HG02938 (cell line): ENCODE data around the gene C19orf85.
"Not testable (repeated sequence)": the region's sequence is repeated elsewhere in the genome, so short reads cannot be mapped to it uniquely, and the experiment has no call there.

Experiments used
- ATAC-seq: cut with Tn5 transposase; IDR thresholded peaks from one replicate; pipeline ENCODE4 v1.9.1; 2021; ENCODE audit warnings: mild to moderate bottlenecking, moderate library complexity; ENCODE audit not compliant: unreplicated experiment

Gene C19orf85

GRCh38 chr19:55459950-55460657 is 4.4 kb downstream of the C19orf85 start:
- no peak for ATAC-seq

DNA sequence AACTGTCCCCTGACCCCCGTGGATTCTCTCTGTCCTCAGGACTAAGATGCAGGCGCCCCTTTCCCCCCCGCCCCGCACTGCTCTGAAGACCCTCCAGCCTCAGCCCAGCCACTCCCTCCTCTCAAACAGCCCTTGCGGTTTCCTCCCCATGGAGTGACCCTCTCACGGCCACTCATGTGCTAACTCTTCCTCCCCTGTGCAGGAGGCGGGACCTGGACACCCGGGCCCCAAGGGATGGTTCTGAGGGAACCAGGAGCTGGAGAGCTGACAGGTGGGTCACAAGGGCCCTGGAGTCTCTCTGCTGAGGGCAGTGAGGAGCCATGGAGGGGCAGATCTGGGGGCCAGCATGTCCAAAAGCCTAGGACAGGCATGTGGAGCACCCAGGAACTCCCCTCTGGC is 5.0 kb downstream of the C19orf85 start:
- no peak for ATAC-seq

DNA sequence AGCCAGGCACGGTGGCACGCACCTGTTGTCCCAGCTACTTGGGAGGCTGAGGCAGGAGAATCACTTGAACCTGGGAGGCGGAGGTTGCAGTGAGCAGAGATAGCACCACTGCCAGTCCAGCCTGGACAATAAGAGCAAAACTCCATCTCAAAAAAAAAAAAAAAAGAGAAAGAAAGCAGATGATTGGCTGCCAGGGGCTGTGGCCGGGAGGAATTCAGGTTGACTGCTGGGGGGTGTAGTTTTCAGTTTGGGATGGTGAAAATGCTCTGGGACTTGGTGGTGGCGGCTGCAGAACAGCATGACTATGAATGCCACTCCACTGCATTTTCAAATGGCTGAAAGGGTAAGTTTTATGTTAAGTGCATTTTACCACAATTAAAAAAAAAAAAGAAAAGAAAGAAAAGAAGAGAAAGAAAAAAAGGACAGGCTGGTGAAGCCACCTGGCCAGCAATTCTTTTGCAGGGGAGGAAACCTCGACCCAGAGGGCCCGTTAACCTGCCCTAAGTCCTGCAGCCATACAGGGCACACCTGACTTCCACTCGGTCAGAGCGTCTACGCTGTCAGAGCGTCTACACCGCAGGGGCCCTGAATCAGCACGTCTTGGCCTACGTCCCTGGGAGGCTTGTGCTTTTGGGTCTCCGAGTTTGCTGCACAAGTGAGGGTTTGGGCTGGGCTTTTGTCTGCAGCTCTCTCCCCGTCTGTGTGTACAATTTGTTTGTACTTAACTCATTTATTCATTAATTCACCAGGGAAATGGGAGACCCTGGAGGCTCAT is 6.7 kb downstream of the C19orf85 start:
- ATAC-seq, result no peak

GRCh38 chr19:55456347-55456746 is 8.2 kb downstream of the C19orf85 start:
- no peak for ATAC-seq

DNA sequence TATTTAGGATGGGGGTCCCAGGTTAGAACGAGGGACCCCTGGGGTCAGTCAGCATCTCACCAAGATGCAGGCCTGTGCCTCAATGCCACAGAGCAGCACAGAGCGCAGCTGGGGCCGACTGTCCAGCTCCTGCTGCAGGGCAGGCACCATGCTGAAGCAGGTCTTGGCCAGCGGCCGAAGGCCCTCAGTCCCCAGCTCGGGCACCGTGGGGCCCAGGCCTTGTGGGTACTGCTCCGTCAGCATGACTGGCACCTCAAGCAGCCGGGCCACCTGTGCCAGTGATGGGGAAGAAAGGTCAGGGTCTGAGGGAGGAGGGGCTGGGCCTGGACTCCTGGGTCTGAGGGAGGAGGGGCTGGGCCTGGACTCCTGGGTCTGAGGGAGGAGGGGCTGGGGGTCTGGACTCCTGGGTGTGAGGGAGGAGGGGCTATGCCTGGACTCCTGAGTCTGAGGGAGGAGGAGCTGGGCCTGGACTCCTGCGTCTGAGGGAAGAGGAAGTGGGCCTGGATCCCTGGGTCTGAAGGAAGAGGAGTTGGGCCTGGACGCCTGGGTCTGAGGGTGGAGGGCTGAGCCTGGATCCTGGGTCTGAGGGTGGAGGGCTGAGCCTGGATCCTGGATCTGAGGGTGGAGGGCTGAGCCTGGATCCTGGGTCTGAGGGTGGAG is 8.8 kb downstream of the C19orf85 start:
- no peak for ATAC-seq

GRCh38 chr19:55454787-55455243 is 9.7 kb downstream of the C19orf85 start:
- no peak for ATAC-seq

GRCh38 chr19:55453511-55454260 is 10.9 kb downstream of the C19orf85 start:
- no peak for ATAC-seq

GRCh38 chr19:55452749-55453346 is 11.7 kb downstream of the C19orf85 start:
- no peak for ATAC-seq

- no peak for ATAC-seq
Observed at GRCh38 chr19:55451965-55452748, 12.4 kb downstream of the C19orf85 start.

- no peak for ATAC-seq
Observed at GRCh38 chr19:55451163-55451964, 13.2 kb downstream of the C19orf85 start.

GRCh38 chr19:55449469-55449868 is 15.1 kb downstream of the C19orf85 start:
- no peak for ATAC-seq

GRCh38 chr19:55448175-55448490 is 16.4 kb downstream of the C19orf85 start:
- not testable (repeated sequence) for ATAC-seq

- ATAC-seq, result no peak
Observed at GRCh38 chr19:55447421-55448174, 17.0 kb downstream of the C19orf85 start.

DNA sequence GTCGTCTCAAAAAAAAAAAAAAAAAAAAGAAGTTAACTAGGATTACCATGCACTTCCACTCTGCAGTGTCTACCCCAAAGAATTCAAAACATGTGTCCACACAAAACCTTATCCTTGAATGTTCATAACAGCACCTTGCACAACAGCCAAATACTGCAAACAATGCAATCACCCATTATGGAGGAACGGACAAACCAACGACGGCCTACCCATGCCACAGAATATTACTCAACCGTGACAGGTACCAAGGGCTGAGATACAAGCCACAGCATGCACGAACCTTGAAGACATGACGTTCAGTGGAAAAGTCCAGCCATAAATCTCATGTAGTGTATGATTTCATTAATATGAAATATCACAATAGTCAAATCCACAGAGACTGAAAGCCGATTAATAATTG is 18.5 kb downstream of the C19orf85 start:
- no peak for ATAC-seq

- no peak for ATAC-seq
Observed at GRCh38 chr19:55444646-55445045, 19.9 kb downstream of the C19orf85 start.

- ATAC-seq, result no peak
Observed at GRCh38 chr19:55443824-55444480, 20.6 kb downstream of the C19orf85 start.

DNA sequence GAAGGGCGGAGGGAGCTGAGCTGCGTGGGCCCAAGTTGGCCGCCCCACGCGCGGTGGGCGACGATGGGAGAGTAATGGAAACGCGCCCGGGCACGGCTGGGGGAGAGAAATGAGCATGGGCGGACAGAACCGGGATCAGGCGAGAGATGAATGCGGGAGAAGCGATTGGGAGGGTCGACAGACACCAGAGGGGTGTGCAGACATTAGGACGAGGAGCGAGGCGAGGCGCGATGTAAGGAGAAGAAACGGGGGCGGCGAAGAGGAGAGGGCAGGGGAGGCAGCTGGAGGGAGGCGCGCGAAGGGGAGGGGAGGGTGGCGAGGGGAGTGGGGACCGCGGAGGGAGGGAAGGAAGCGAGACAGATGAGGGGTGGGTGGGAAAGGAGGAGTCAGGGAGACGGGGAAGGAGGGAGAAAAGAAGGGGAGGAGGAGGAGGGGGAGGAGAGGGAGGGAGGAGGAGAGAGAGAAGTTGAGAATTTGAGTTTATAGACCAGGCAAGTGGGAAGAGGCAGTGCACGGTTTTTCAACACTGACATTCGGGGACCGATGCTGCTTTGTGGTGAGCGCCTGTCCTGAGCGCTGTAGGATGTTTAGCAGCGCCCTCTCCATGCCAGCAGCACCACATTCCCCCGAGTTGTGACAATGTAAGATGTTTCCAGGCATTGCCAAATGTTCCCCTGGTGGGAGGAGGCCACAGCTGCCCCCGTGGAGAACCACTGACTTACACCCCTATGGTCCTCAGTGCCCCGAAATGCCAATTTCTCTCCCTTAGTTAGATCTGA is 21.3 kb downstream of the C19orf85 start, which contains the start of gene SHISA7:
TSS of gene SHISA7 (minus strand) at position 256 of the 779 bp plus-strand sequence. CDS start 437 bp downstream, outside the sequence.
- ATAC-seq, result no peak
